Colonic mucosa (tissue), 4 donors: ENCODE results near the gene HRG. TPM values are rescaled to one million over a fixed set of nuclear protein-coding genes. Genes with fewer than 3 reads are reported as not detected.

Source experiments
- DNase-seq: peaks from one replicate; pipeline ENCODE4 v3.0.0-alpha.2; 2020
- H3K27ac ChIP-seq: fragments of 200-600 bp; one replicate; pipeline ENCODE4 v1.8.0; 2021
- H3K27me3 ChIP-seq: fragments of 200-600 bp; one replicate; pipeline ENCODE4 v1.8.0; 2021
- H3K36me3 ChIP-seq: fragments of 200-600 bp; one replicate; pipeline ENCODE4 v1.8.0; 2021
- H3K4me1 ChIP-seq: fragments of 200-600 bp; one replicate; pipeline ENCODE4 v1.8.0; 2021; ENCODE audit warnings: mild to moderate bottlenecking
- H3K4me3 ChIP-seq: fragments of 200-600 bp; one replicate; pipeline ENCODE4 v1.8.0; 2021
- H3K9ac ChIP-seq, 2 donors: one replicate each; pipeline ENCODE4 v1.7.0; 2013; ENCODE audit warnings: control low read depth in 2 of 2, low read depth in 2 of 2, low read length in 2 of 2
- H3K9me3 ChIP-seq: fragments of 200-600 bp; one replicate; pipeline ENCODE4 v1.8.0; 2021
- intact Hi-C: fragments of 100-400 bp; cut with DNase I; formaldehyde crosslinking; loops from one replicate; pipeline ENCODE4 v1.14.1; 2022
- total RNA-seq, 2 donors: library from RNA; stranded (reverse); fragmentation: NEBNext Ultra II Directional in 1 of 2; extraction: Animal tissue kit (Norgen Biotek cat#: 25700) in 1 of 2; gene quantifications; one replicate each; pipeline ENCODE4 v1.2.1, GENCODE V29; 2021
- TF ChIP-seq, protein P1 (sequence below): fragments of 200-600 bp; IDR thresholded peaks from one replicate; pipeline ENCODE4 v1.8.0; 2022; ENCODE audit warnings: antibody characterized with exemption, mild to moderate bottlenecking
- donor health status: healthy.
- donor health status: DM: no; HTN: no; CAD: no.
- donor health status: DM: no; HTN: no; CAD: no.

The HRG gene
- total RNA-seq, 2 donors from 2014 or later: 0.25 TPM; not detected in 1

DNA sequence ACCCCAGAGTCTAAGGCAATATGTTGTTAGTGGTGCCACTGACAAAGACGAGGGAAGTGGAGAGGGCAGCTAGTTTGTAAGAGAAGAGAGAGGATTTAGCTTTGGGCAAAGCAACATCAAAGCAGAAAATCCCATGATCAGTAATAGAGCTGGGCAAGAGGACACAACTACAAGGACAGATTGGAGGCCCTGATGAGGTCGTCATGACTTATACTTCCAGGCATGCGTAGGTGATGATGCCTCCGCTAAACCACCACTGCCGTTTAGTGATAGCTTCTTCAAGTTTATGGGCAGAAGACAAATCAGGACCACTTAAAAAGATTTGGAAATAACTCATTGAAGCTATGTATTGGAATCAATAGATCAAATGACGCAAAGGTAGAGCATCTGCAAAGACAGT, 2.6 kb downstream of the HRG start:
- Histone ChIP-seq H3K27ac (no peak overlapping the region), H3K36me3 (no peaks in the 10 kb centered on the region), H3K27me3 (no peaks in the 10 kb centered on the region), H3K4me3 (no peak overlapping the region), H3K9me3 (no peaks in the 10 kb centered on the region), H3K9ac (no peak overlapping the region), H3K4me1 (no peaks in the 10 kb centered on the region)
- intact Hi-C loops: no loop called here
- DNase-seq: no peak
- TF ChIP-seq, protein P1, sequence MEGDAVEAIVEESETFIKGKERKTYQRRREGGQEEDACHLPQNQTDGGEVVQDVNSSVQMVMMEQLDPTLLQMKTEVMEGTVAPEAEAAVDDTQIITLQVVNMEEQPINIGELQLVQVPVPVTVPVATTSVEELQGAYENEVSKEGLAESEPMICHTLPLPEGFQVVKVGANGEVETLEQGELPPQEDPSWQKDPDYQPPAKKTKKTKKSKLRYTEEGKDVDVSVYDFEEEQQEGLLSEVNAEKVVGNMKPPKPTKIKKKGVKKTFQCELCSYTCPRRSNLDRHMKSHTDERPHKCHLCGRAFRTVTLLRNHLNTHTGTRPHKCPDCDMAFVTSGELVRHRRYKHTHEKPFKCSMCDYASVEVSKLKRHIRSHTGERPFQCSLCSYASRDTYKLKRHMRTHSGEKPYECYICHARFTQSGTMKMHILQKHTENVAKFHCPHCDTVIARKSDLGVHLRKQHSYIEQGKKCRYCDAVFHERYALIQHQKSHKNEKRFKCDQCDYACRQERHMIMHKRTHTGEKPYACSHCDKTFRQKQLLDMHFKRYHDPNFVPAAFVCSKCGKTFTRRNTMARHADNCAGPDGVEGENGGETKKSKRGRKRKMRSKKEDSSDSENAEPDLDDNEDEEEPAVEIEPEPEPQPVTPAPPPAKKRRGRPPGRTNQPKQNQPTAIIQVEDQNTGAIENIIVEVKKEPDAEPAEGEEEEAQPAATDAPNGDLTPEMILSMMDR: no peak

DNA sequence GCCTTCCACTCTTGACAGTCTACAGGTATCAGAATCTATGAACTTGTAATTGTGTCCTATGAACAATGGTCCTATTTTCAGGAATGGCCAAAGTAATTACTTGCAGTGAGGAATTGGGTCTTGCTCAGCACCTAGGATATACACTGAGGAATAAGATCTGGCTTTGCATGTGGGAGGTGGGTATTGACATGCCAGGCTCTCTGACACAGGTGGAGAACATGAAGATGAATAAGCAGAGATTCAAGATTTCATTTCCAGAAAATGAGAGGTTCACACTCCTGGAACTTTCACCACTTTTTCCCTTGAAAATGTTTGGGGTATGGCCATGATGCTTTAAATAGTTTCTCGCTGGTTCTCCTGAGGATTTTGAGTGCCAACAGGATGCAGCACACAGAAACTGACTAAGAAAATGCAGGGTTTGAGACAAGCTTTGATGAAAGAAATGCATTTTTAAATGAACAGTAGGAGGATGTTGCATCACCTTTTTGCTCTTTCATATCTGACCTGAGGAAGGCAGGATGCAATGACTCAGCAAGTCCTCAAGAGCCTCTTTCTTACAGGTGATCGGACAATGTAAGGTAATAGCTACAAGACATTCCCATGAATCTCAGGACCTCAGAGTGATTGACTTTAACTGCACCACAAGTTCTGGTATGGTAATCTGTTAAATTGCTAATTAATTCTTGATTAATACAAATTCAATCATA, 3.7 kb downstream of the HRG start:
- Histone ChIP-seq H3K4me1 (no peaks in the 10 kb centered on the region), H3K27ac (no peak overlapping the region), H3K27me3 (no peaks in the 10 kb centered on the region), H3K9ac (no peak overlapping the region), H3K4me3 (no peak overlapping the region), H3K36me3 (no peaks in the 10 kb centered on the region), H3K9me3 (no peaks in the 10 kb centered on the region)
- intact Hi-C loops: no loop called here
- TF ChIP-seq, protein P1: no peak
- no peak for DNase-seq

DNA sequence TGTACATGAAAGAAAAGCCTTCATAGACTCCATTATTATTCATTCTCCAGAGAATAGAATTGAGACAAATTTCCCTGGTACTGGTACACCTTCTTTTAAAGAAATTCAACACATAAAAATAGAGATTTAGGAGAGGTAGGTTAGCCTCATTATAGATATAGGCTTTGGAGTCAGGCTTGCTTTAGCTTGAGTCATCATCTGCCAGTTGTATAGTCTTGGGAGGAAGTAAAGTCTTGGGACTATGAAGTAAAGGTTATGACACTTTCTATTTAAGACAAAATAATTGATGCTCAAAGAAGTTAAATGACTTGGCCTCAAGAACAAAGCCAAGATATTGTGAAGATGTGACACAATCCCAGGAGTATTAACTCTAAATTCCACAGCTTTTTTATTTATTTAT, 4.3 kb downstream of the HRG start:
- no peak for DNase-seq
- TF ChIP-seq, protein P1: no peak
- H3K27ac ChIP-seq: no peak overlapping the region
- no peak overlapping the region for H3K4me3 ChIP-seq
- intact Hi-C loops: no loop called here
- H3K27me3 ChIP-seq: no peaks in the 10 kb centered on the region
- H3K4me1 ChIP-seq: no peaks in the 10 kb centered on the region
- no peak overlapping the region for H3K9ac ChIP-seq
- no peaks in the 10 kb centered on the region for H3K9me3 ChIP-seq
- H3K36me3 ChIP-seq: no peaks in the 10 kb centered on the region

DNA sequence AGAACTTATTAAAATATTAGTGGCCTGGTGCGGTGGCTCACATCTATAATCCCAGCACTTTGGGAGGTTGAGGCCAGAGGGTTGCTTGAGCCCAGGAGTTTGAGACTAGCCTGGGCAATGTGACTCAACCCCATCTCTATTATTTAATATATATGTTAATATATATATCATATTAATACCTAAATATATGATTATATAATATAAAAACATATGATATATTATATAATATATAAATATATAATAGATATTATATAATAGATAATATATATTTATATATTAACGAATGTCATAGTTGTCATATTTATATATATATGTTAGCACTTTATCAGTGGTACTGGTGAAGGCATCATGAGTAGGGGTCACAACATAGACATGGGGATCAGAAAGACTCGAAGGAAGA, 5.2 kb downstream of the HRG start:
- intact Hi-C loops: no loop called here
- Histone ChIP-seq H3K4me3 (no peak overlapping the region), H3K27ac (no peak overlapping the region), H3K9ac (no peak overlapping the region), H3K27me3 (no peaks in the 10 kb centered on the region), H3K36me3 (no peaks in the 10 kb centered on the region), H3K4me1 (no peaks in the 10 kb centered on the region), H3K9me3 (no peaks in the 10 kb centered on the region)
- DNase-seq: no peak
- TF ChIP-seq, protein P1: no peak

DNA sequence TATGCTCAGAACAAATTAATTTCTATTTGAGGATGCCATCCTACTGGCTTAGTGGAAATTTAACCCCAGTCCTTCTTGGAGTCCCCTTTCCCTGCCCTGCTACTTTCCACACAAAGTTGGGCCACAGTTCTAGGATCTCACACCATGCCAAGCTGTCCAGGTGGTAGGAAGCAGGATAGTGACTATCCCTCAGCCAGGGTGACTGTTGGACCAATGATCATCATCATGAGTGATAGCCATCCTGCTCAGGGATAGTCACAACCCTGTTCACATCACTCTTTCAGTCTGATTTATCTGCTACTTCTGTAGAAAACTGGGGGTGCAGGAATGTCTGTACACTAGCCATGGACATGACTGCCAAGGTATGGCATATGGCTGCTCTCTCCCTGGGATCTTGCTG, 12.8 kb downstream of the HRG start:
- no peaks in the 10 kb centered on the region for H3K27me3 ChIP-seq
- TF ChIP-seq, protein P1: no peak
- DNase-seq: no peak

More for the DNA sequence above, 12.8 kb downstream of the HRG start:
- Histone ChIP-seq H3K9ac (no peak overlapping the region), H3K4me1 (no peaks in the 10 kb centered on the region), H3K36me3 (no peaks in the 10 kb centered on the region), H3K27ac (no peak overlapping the region), H3K4me3 (no peak overlapping the region), H3K9me3 (no peaks in the 10 kb centered on the region)
- intact Hi-C loops: no loop called here
